ENCODE results near the gene TGM4.

The TGM4 gene

GRCh38 chr3:44962621-44963393, 88.4 kb downstream of the TGM4 start:
- no peak for TF ChIP-seq CTCF (IDR thresholded peaks at IDR 0.05; ENCODE audit: insufficient read depth, low read length, poor library complexity, severe bottlenecking)
- no peak for DNase-seq (ENCODE audit: extremely low read depth, insufficient read length)

DNA sequence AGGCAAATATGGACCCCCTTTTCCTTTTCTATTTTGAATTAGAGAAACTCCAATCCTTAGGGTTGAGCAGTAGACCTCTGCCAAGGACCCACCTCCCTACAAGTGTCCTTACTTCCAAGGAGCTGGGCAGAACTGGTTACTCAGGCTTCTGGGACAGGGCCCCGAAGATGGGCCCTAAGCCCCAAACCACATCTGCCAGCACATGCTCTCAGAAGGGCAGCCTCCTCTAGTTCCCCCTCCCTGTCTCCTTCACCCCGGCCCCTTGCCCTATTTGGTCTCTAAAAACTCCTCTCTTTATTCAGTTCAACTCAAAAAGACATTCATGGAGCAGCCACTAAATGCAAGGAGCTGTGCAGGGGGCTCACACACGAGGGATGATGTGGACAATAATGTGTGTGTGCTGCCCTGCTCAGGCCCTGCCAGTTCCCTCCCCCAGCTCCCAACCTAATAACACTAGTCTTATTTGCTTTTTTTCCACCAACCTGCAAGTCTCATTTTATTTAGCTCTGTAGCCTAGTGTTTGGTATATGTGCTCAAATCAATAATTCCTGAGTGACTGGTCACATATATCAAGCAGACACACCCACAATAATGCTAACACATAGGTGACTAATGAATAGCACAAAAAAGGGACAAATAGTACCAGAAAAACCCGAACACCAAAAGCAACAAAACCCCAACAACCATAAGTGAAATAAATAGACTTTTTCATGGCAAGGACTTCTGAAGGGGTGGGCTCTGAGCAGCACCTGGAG, 89.3 kb downstream of the TGM4 start:
- Histone ChIP-seq H3K36me3 (ENCODE audit: control insufficient read depth, insufficient read depth, low read length) (0 out of 2 replicates have a peak, but pooled peaks cover 3% of the 10 kb centered on the region), H3K27me3 (replicated peaks; ENCODE audit: control insufficient read depth, insufficient read depth, low read length) (no peaks in the 10 kb centered on the region), H3K4me3 (replicated peaks; ENCODE audit: low read depth, low read length) (no peak overlapping the region)
- no peak for TF ChIP-seq CTCF (IDR thresholded peaks at IDR 0.05; ENCODE audit: insufficient read depth, low read length, poor library complexity, severe bottlenecking)
- no peak for DNase-seq (ENCODE audit: extremely low read depth, insufficient read length)

More at GRCh38 chr3:44962621-44963393, 88.4 kb downstream of the TGM4 start:
- Histone ChIP-seq H3K4me3 (replicated peaks; ENCODE audit: low read depth, low read length) (no peak overlapping the region), H3K27me3 (replicated peaks; ENCODE audit: control insufficient read depth, insufficient read depth, low read length) (no peaks in the 10 kb centered on the region), H3K36me3 (ENCODE audit: control insufficient read depth, insufficient read depth, low read length) (peaks cover 6% of the 10 kb centered on the region; the same call in 1 of the 2 replicates)
